Mesenchymal stem cell (in vitro differentiated cells and primary cell): ENCODE measurements around the gene CSNK2A1.
"Not testable (repeated sequence)": the region's sequence is repeated elsewhere in the genome, so short reads cannot be mapped to it uniquely, and the experiment has no call there.

Source experiments
- DNase-seq: peaks from one replicate; pipeline ENCODE4 v3.0.0-alpha.2; 2013
- H2AFZ ChIP-seq: one replicate; pipeline ENCODE4 v1.6.1; 2013; ENCODE audit warnings: low read depth, mild to moderate bottlenecking, control low read depth, inconsistent platforms, low read length, moderate library complexity
- H2AK5ac ChIP-seq: 2 replicates; pipeline ENCODE4 v1.6.1; 2013; ENCODE audit warnings: low read length, moderate library complexity, mild to moderate bottlenecking, inconsistent platforms; ENCODE audit not compliant: severe bottlenecking
- H2BK120ac ChIP-seq: one replicate; pipeline ENCODE4 v1.6.1; 2013; ENCODE audit warnings: low read depth, mild to moderate bottlenecking, inconsistent platforms, low read length, moderate library complexity
- H2BK12ac ChIP-seq, 2 experiments: one replicate each; pipeline ENCODE4 v1.6.1; 2013; ENCODE audit warnings: inconsistent platforms in 2 of 2, low read length in 2 of 2, mild to moderate bottlenecking in 2 of 2, moderate library complexity in 2 of 2, control low read depth in 1 of 2
- H2BK15ac ChIP-seq: one replicate; pipeline ENCODE4 v1.6.1; 2013; ENCODE audit warnings: mild to moderate bottlenecking, low read depth, inconsistent platforms; ENCODE audit not compliant: poor library complexity, severe bottlenecking
- H2BK5ac ChIP-seq: 2 replicates; pipeline ENCODE4 v1.6.1; 2013; ENCODE audit warnings: low read depth, mild to moderate bottlenecking, low read length, control low read depth, inconsistent platforms; ENCODE audit not compliant: poor library complexity, severe bottlenecking
- H3K14ac ChIP-seq, 2 experiments: one replicate each; pipeline ENCODE4 v1.6.1; 2013; ENCODE audit warnings: inconsistent platforms in 2 of 2, low read length in 2 of 2, control low read depth in 1 of 2, mild to moderate bottlenecking in 1 of 2, moderate library complexity in 1 of 2
- H3K18ac ChIP-seq, 2 experiments: one replicate each; pipeline ENCODE4 v1.6.1; 2013; ENCODE audit warnings: inconsistent platforms in 2 of 2, low read length in 2 of 2, control low read depth in 1 of 2, low read depth in 1 of 2, mild to moderate bottlenecking in 1 of 2
- H3K23ac ChIP-seq, 2 experiments: one replicate each; pipeline ENCODE4 v1.6.1; 2013; ENCODE audit warnings: inconsistent platforms in 2 of 2, low read length in 2 of 2, mild to moderate bottlenecking in 2 of 2, moderate library complexity in 2 of 2, control low read depth in 1 of 2
- H3K27ac ChIP-seq: 2 replicates; pipeline ENCODE4 v1.5.1; 2013; ENCODE audit warnings: mild to moderate bottlenecking, moderate library complexity, low read length, control low read depth, inconsistent platforms; ENCODE audit not compliant: poor library complexity, severe bottlenecking
- H3K27me3 ChIP-seq, 2 experiments: 2 replicates each; pipeline versions ENCODE4 v1.6.1 to v1.7.0; 2013; ENCODE audit warnings: low read length in 2 of 2, mild to moderate bottlenecking in 2 of 2, moderate library complexity in 2 of 2, control low read depth in 1 of 2, inconsistent platforms in 1 of 2; ENCODE audit not compliant: control insufficient read depth in 1 of 2, insufficient read depth in 1 of 2
- H3K36me3 ChIP-seq, 2 experiments: 2 replicates each; pipeline versions ENCODE4 v1.6.1 to v1.7.0; 2013; ENCODE audit warnings: low read length in 2 of 2, control low read depth in 1 of 2, inconsistent platforms in 1 of 2, low read depth in 1 of 2, mild to moderate bottlenecking in 1 of 2; ENCODE audit not compliant: insufficient read depth in 2 of 2, control insufficient read depth in 1 of 2
- H3K4ac ChIP-seq, 2 experiments: one replicate each; pipeline ENCODE4 v1.6.1; 2013; ENCODE audit warnings: inconsistent platforms in 2 of 2, low read length in 2 of 2, mild to moderate bottlenecking in 2 of 2, moderate library complexity in 2 of 2, control low read depth in 1 of 2, low read depth in 1 of 2
- H3K4me1 ChIP-seq: 2 replicates; pipeline ENCODE4 v1.6.1; 2013; ENCODE audit warnings: low read depth, low read length, control low read depth; ENCODE audit not compliant: control insufficient read depth, insufficient read depth
- H3K4me2 ChIP-seq: 2 replicates; pipeline ENCODE4 v1.6.1; 2013; ENCODE audit warnings: low read length, mild to moderate bottlenecking, inconsistent platforms; ENCODE audit not compliant: poor library complexity, severe bottlenecking
- H3K4me3 ChIP-seq, 2 experiments: 2 replicates each; pipeline versions ENCODE4 v1.5.1 to v1.7.0; 2013; ENCODE audit warnings: low read length in 2 of 2, mild to moderate bottlenecking in 2 of 2, control low read depth in 1 of 2, low read depth in 1 of 2; ENCODE audit not compliant: insufficient read depth in 1 of 2
- H3K79me1 ChIP-seq: replicated peaks from 2 replicates; pipeline ENCODE4 v1.6.1; 2013; ENCODE audit warnings: mild to moderate bottlenecking, control low read depth, low read length, inconsistent platforms; ENCODE audit not compliant: poor library complexity, severe bottlenecking
- H3K9ac ChIP-seq: 2 replicates; pipeline ENCODE4 v1.7.0; 2013; ENCODE audit warnings: mild to moderate bottlenecking, low read length, moderate library complexity
- H3K9me3 ChIP-seq: 2 replicates; pipeline ENCODE4 v1.7.0; 2013; ENCODE audit warnings: mild to moderate bottlenecking, low read length; ENCODE audit not compliant: control insufficient read depth
- H4K8ac ChIP-seq: one replicate; pipeline ENCODE4 v1.6.1; 2013; ENCODE audit warnings: inconsistent platforms, mild to moderate bottlenecking, low read length, moderate library complexity
- H4K91ac ChIP-seq: one replicate; pipeline ENCODE4 v1.6.1; 2013; ENCODE audit warnings: mild to moderate bottlenecking, low read length, inconsistent platforms
- WGBS: methylation state at CpG from one replicate; pipeline ENCODE4 v1.1.7; 2013; ENCODE audit warnings: mixed read lengths; 5-methylcytosine and 5-hydroxymethylcytosine counted together

Gene CSNK2A1

GRCh38 chr20:578940-579690, 35.5 kb upstream of the CSNK2A1 start:
- not testable (repeated sequence) for H2AK5ac ChIP-seq, H3K4ac ChIP-seq, H3K36me3 ChIP-seq, H2BK5ac ChIP-seq, H2AFZ ChIP-seq, H2BK12ac ChIP-seq, H3K9me3 ChIP-seq, H2BK120ac ChIP-seq, H3K27ac ChIP-seq, H3K4me1 ChIP-seq, H3K14ac ChIP-seq, H4K8ac ChIP-seq, H2BK15ac ChIP-seq, H3K18ac ChIP-seq, DNase-seq, H3K4me2 ChIP-seq, H3K9ac ChIP-seq, H4K91ac ChIP-seq, H3K23ac ChIP-seq, H3K4me3 ChIP-seq, H3K79me1 ChIP-seq
- 100% methylated on average over 1 of the region's 8 CpGs for WGBS
- peaks cover 22 to 53% of the 10 kb centered on the region in 2 experiments for H3K27me3 ChIP-seq

GRCh38 chr20:577167-577791, 33.7 kb upstream of the CSNK2A1 start:
- Histone ChIP-seq H2BK120ac (no peak overlapping the region), H3K9ac (no peak overlapping the region), H2BK5ac (no peak overlapping the region), H3K27me3 (peaks cover 37 to 61% of the 10 kb centered on the region in 2 experiments), H3K27ac (no peak overlapping the region), H3K4ac (no peak overlapping the region), H2BK12ac (no peak overlapping the region), H3K23ac (no peak overlapping the region), H3K36me3 (no peaks in the 10 kb centered on the region), H3K9me3 (no peaks in the 10 kb centered on the region), H2AK5ac (no peak overlapping the region), H4K8ac (no peak overlapping the region), H2BK15ac (no peak overlapping the region), H3K4me1 (no peaks in the 10 kb centered on the region), H3K79me1 (no peaks in the 10 kb centered on the region), H2AFZ (no peak overlapping the region), H4K91ac (peak overlapping the region; percentile 30), H3K18ac (no peak overlapping the region), H3K14ac (no peak overlapping the region), H3K4me3 (no peak overlapping the region), H3K4me2 (no peak overlapping the region)
- WGBS = 74% methylated on average over 12 of the region's 12 CpGs
- peak; percentile 12 for DNase-seq

DNA sequence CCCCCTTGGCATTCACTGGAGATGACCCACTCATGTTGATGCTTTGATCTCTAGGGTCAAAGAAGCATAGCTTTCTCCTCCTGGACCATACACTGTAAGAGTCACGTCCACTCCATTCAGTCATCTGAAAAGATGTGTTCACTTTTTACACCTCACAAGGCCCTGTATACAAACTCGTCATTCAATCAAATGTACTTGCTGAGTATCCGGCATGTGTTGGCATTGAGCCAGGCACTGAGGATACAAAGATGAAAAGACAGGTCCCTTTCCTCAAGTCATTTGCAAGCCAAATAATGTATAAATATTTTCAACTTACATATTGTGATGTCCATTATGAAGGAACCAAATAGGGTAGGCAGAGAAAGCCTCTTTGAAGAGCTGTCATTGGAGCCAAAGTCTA, 32.6 kb upstream of the CSNK2A1 start:
- Histone ChIP-seq H2BK5ac (no peak overlapping the region), H3K27me3 (peaks cover 47 to 65% of the 10 kb centered on the region in 2 experiments), H2BK12ac (no peak overlapping the region), H3K9me3 (no peaks in the 10 kb centered on the region), H3K4me2 (no peak overlapping the region), H3K14ac (no peak overlapping the region), H2BK120ac (no peak overlapping the region), H3K4me1 (no peaks in the 10 kb centered on the region), H3K4me3 (no peak overlapping the region), H3K23ac (no peak overlapping the region), H3K36me3 (no peaks in the 10 kb centered on the region), H4K8ac (no peak overlapping the region), H3K18ac (no peak overlapping the region), H3K9ac (no peak overlapping the region), H4K91ac (no peak overlapping the region), H3K4ac (no peak overlapping the region), H3K79me1 (no peaks in the 10 kb centered on the region), H2BK15ac (no peak overlapping the region), H3K27ac (no peak overlapping the region), H2AFZ (no peak overlapping the region), H2AK5ac (no peak overlapping the region)
- no peak for DNase-seq
- 88% methylated on average over 3 of the region's 3 CpGs for WGBS

GRCh38 chr20:575230-575629, 31.6 kb upstream of the CSNK2A1 start:
- Histone ChIP-seq H2AK5ac (no peak overlapping the region), H3K27me3 (peaks cover 49 to 64% of the 10 kb centered on the region in 2 experiments), H3K23ac (no peak overlapping the region), H3K4me2 (no peak overlapping the region), H3K14ac (no peak overlapping the region), H3K4ac (no peak overlapping the region), H2BK5ac (no peak overlapping the region), H3K27ac (no peak overlapping the region), H3K9me3 (no peaks in the 10 kb centered on the region), H2BK12ac (no peak overlapping the region), H3K36me3 (no peaks in the 10 kb centered on the region), H2BK15ac (no peak overlapping the region), H2AFZ (no peak overlapping the region), H3K4me1 (no peaks in the 10 kb centered on the region), H4K91ac (no peak overlapping the region), H2BK120ac (no peak overlapping the region), H3K4me3 (no peak overlapping the region), H3K18ac (no peak overlapping the region), H3K79me1 (no peaks in the 10 kb centered on the region), H4K8ac (no peak overlapping the region), H3K9ac (no peak overlapping the region)
- no peak for DNase-seq
- WGBS = 97% methylated on average over 3 of the region's 3 CpGs
